Left colon (tissue), 2 donors: ENCODE results near the gene TXNRD2. TPM values are rescaled to one million over a fixed set of nuclear protein-coding genes. Genes with fewer than 3 reads are reported as not detected.
"Not testable (repeated sequence)": the region's sequence is repeated elsewhere in the genome, so short reads cannot be mapped to it uniquely, and the experiment has no call there.

Experiments
- ATAC-seq: fragments of 200-7000 bp; cut with Tn5 transposase; one replicate; pipeline ENCODE4 v1.9.1; 2020; ENCODE audit warnings: mild to moderate bottlenecking, moderate library complexity
- DNase-seq, 2 donors: peaks; one replicate each; pipeline ENCODE4 v3.0.0-alpha.2; 2020
- intact Hi-C, 2 donors: fragments of 100-400 bp; cut with DNase I in 1 of 2; cut with micrococcal nuclease in 1 of 2; formaldehyde crosslinking; loops; one replicate each; pipeline versions ENCODE4 v1.11.2 to v1.14.0; 2022; cut with DNase I, micrococcal nuclease
- microRNA-seq, 2 donors: library from miRNA; unstranded; fragments of <30 nt; microRNA quantifications; one replicate each; pipeline versions ENCODE4 v1.1.0 to v1.2.0, GENCODE V29; 2020
- total RNA-seq, 2 donors: library from RNA; stranded (reverse); fragmentation: NEBNext Ultra II Directional; extraction: Animal tissue kit (Norgen Biotek cat#: 25700); gene quantifications; one replicate each; pipeline ENCODE4 v1.2.1, GENCODE V29; 2021
- donor health status: DM: no; HTN: no; CAD: no.
- donor health status: DM: yes; HTN: yes; CAD: no.

TXNRD2 gene
- total RNA-seq, 2 donors from 2014 or later = 18.2 to 21.5 TPM

- DNase-seq, ATAC-seq, intact Hi-C loops: not testable (repeated sequence)
Measured at GRCh38 chr22:19831979-19832378, 109.6 kb downstream of the TXNRD2 start.

DNA sequence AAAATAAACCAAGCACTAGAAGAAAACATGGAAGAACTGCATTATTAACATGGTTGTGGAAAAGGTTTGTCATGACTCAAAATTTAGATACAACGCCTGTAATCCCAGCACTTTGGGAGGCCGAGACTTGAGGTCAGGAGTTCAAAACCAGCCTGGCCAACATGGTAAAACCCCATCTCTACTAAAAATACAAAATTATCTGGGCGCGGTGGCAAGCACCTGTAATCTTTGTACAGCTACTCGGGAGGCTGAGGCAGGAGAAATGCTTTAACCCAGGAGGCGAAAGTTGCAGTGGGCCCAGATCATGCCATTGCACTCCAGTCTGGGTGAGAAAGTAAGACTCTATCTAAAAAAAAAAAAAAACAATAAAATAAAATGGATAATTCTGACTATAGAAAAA, 110.6 kb downstream of the TXNRD2 start:
- ATAC-seq (no peak), DNase-seq (no peak)
- intact Hi-C loops = no loop called here

DNA sequence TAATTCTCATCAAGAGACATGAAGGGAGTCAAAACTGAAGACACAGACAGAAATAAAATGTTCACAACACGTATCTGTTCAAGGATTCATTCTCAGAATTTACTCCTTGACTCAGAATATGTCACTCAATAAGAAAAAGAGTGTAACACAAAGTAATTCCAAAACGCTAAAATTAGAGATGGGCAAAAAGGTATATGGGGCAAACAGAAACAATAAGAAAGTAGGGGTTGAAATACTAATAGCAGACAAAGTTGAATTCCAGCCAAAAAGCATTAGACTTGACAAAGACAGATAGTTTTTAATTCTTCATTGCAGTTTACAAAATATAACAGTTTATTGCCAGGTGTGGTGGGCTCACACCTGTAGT, 113.6 kb downstream of the TXNRD2 start:
- no peak for DNase-seq
- intact Hi-C loops = loop anchor here in 1 of 2 donors (10.0 kb wide), 1 partner anchor 63 kb away; the partner anchor contains the start of gene TBX1
- no peak for ATAC-seq

- intact Hi-C loops = loop anchor here in 1 of 2 donors (10.0 kb wide), 1 partner anchor 63 kb away; the partner anchor contains the start of gene TBX1
- ATAC-seq = no peak
Measured at GRCh38 chr22:19827341-19828034, 114.1 kb downstream of the TXNRD2 start.

DNA sequence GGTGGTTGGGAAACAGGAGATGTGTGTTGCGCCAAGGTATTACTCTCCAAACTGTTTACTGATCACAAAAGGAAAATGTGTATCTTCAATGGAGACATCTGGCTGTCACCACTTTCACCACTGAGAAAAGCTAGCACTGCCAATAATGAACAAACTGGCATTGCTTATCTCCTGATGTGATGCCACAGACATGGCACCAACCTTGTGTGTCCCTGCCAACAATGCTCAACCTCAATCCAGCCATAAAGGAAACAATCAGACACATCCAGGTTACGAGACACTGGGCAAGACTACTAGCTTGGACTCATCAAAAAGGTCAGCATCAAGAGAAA, 115.0 kb downstream of the TXNRD2 start:
- no peak for ATAC-seq
- DNase-seq = no peak
- intact Hi-C loops = loop anchor here in 1 of 2 donors (10.0 kb wide), 1 partner anchor 62 kb away; the partner anchor contains the start of gene TBX1

More at GRCh38 chr22:19827341-19828034, 114.1 kb downstream of the TXNRD2 start:
- no peak for DNase-seq

GRCh38 chr22:19825904-19826618, 115.6 kb downstream of the TXNRD2 start:
- DNase-seq = no peak
- no peak for ATAC-seq

More at GRCh38 chr22:19825904-19826618, 115.6 kb downstream of the TXNRD2 start:
- intact Hi-C loops = loop anchor here in 1 of 2 donors (10.0 kb wide), 1 partner anchor 61 kb away; the partner anchor contains the start of gene TBX1

Small RNA genes within 50 kb of the gene (microRNA-seq; reads per million reads assigned to microRNA genes)
- gene MIR4761 = 0 to 1.4 reads per million in 2 donors

Other genes starting within 250 kb of the TXNRD2 start
- gene SEPTIN5, start 227.3 kb downstream of the TXNRD2 start, total RNA-seq = 1 to 10 TPM; 4.4 to 4.6 TPM
- under 1 TPM in 1 of 2 donors, not detected in 1; 0.40 TPM for gene GP1BB, start 218.3 kb downstream of the TXNRD2 start, total RNA-seq
- gene TBX1, start 181.0 kb downstream of the TXNRD2 start, total RNA-seq = 1 to 10 TPM; 1.6 to 1.9 TPM
- 1 to 10 TPM; 3.3 to 4.6 TPM for gene GNB1L, start 86.9 kb downstream of the TXNRD2 start, total RNA-seq
- 1 to 10 TPM; 8.2 to 9.0 TPM for gene RTL10, start 86.9 kb downstream of the TXNRD2 start, total RNA-seq
- 10 to 100 TPM; 58.2 to 71.3 TPM for gene COMT, start within 50 bp of the TXNRD2 start, total RNA-seq
- gene ARVCF, start 75.0 kb upstream of the TXNRD2 start, total RNA-seq = 10 to 100 TPM; 12.2 to 13.0 TPM
- gene TANGO2, start 79.3 kb upstream of the TXNRD2 start, total RNA-seq = 10 to 100 TPM; 28.7 to 29.9 TPM
- gene DGCR8, start 138.4 kb upstream of the TXNRD2 start, total RNA-seq = 10 to 100 TPM; 32.7 to 46.8 TPM
- gene RANBP1, start 174.3 kb upstream of the TXNRD2 start, total RNA-seq = 10 to 100 TPM; 57.2 to 80.3 TPM
- gene TRMT2A, start 175.4 kb upstream of the TXNRD2 start, total RNA-seq = 10 to 100 TPM; 33.3 to 36.4 TPM
- 10 to 100 TPM; 36.9 to 37.0 TPM for gene ZDHHC8, start 190.0 kb upstream of the TXNRD2 start, total RNA-seq
- gene CCDC188, start 209.2 kb upstream of the TXNRD2 start, total RNA-seq = 1 to 10 TPM in 1 of 2 donors, under 1 TPM in 1; 0.58 to 1.5 TPM